B cell (primary cell): ENCODE data around the gene RTL5.

Experiments
- CTCF ChIP-seq: fragments of 200-600 bp; IDR thresholded peaks from one replicate; pipeline ENCODE4 v1.8.0; 2022; ENCODE audit warnings: antibody characterized with exemption, mild to moderate bottlenecking
- EZH2 ChIP-seq: IDR thresholded peaks from 2 replicates; pipeline ENCODE4 v1.6.1; 2012; ENCODE audit warnings: borderline replicate concordance, low read depth, mild to moderate bottlenecking, moderate library complexity, low read length; ENCODE audit not compliant: insufficient read depth, poor library complexity, severe bottlenecking

DNA sequence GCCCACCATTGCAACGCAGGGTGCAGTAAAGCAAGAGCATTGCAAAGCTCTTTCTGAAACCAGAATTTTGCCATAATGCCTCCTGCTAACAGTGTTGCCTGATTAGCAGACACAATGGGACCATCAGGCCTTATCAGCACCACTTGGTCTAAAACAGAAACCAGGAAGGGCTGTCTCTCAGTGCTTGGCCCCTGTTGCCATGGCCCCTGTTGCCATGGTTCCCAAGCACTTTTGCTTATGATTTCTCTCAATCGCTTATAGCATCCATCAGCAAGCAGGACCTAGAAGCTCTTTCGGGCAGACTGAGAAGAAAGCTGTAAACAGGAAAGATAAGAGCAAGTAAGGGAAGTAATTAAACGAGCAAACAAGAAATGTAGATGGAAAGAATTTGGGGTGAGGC, 36.8 kb downstream of the RTL5 start:
- TF ChIP-seq CTCF (no peak), EZH2 (no peak)
